GM12878 (cell line): Measurements from ENCODE around the gene KRTAP10-11.

ENCODE experiments used
- EGR1 ChIP-seq, 2 experiments: IDR thresholded peaks; 1 replicate in 1 of 2; 2 replicates in 1 of 2; pipeline ENCODE4 v1.6.1; 2011 to 2012; ENCODE audit warnings: low read depth in 2 of 2, low read length in 2 of 2, borderline replicate concordance in 1 of 2, mild to moderate bottlenecking in 1 of 2, moderate library complexity in 1 of 2
- KAT2A ChIP-seq: conservative IDR thresholded peaks from 2 replicates; pipeline ENCODE4 v1.6.1; 2011; ENCODE audit warnings: low read depth, low read length; ENCODE audit not compliant: control insufficient read depth
- POLR2A ChIP-seq: IDR thresholded peaks from 2 replicates; pipeline ENCODE4 v1.6.1; 2011; ENCODE audit warnings: low read depth, mild to moderate bottlenecking, low read length
- POLR2AphosphoS5 ChIP-seq: IDR thresholded peaks from 2 replicates; pipeline ENCODE4 v1.6.1; 2011; ENCODE audit warnings: mild to moderate bottlenecking, low read length, inconsistent platforms
- RAD21 ChIP-seq: IDR thresholded peaks from 2 replicates; pipeline ENCODE4 v1.6.1; 2011; ENCODE audit warnings: mild to moderate bottlenecking, low read depth, low read length, moderate library complexity; ENCODE audit not compliant: insufficient read depth
- SIN3A ChIP-seq: IDR thresholded peaks from 2 replicates; pipeline ENCODE4 v1.6.1; 2012; ENCODE audit warnings: low read depth, low read length, improper control_type of control experiment
- SIX5 ChIP-seq: IDR thresholded peaks from 2 replicates; pipeline ENCODE4 v1.6.1; 2011; ENCODE audit warnings: mild to moderate bottlenecking, low read depth, low read length, moderate library complexity; ENCODE audit not compliant: severe bottlenecking
- TAF1 ChIP-seq: IDR thresholded peaks from 2 replicates; pipeline ENCODE4 v1.6.1; 2011; ENCODE audit warnings: mild to moderate bottlenecking, low read depth, low read length, borderline replicate concordance
- TCF12 ChIP-seq: IDR thresholded peaks from 2 replicates; pipeline ENCODE4 v1.6.1; 2011; ENCODE audit warnings: low read depth, mild to moderate bottlenecking, low read length
- YY1 ChIP-seq: IDR thresholded peaks from 2 replicates; pipeline ENCODE4 v1.6.1; 2011; ENCODE audit warnings: low read depth, mild to moderate bottlenecking, low read length
- TF ChIP-seq, protein P1 (sequence below): IDR thresholded peaks from 2 replicates; pipeline ENCODE4 v1.6.1; 2011; ENCODE audit warnings: mild to moderate bottlenecking, low read depth, low read length, moderate library complexity; ENCODE audit not compliant: insufficient replicate concordance

DNA sequence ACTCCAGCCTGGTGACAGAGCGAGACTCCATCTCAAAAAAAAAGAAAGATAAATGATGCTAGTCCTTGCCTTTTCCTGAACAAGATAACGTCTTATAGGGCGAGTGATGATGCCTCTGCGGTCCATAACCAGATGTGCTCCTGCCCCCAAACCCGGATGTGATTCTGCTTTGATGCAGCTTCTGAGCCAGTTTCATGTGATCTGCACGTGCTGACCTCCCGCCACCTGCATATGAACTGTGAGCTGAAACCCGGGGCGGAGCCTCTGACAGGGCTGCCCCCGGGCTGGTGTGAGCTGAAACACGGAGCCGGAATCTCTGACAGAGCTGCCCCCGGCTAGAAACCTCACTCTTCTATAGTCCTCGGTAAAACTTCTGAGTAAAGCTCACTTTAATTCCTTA is 6.9 kb downstream of the KRTAP10-11 start:
- TF ChIP-seq TAF1: no peak
- TF ChIP-seq POLR2A: no peak
- no peak for TF ChIP-seq YY1
- no peak for TF ChIP-seq SIN3A
- no peak for TF ChIP-seq SIX5
- no peak for TF ChIP-seq TCF12
- TF ChIP-seq KAT2A: no peak
- TF ChIP-seq, protein P1, sequence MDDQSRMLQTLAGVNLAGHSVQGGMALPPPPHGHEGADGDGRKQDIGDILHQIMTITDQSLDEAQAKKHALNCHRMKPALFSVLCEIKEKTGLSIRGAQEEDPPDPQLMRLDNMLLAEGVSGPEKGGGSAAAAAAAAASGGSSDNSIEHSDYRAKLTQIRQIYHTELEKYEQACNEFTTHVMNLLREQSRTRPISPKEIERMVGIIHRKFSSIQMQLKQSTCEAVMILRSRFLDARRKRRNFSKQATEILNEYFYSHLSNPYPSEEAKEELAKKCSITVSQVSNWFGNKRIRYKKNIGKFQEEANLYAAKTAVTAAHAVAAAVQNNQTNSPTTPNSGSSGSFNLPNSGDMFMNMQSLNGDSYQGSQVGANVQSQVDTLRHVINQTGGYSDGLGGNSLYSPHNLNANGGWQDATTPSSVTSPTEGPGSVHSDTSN: no peak
- no peak for TF ChIP-seq EGR1 (IDR thresholded peaks at IDR 0.05; ENCODE audit: borderline replicate concordance in 1 of 2, low read depth in 2 of 2, low read length in 2 of 2)
- TF ChIP-seq RAD21: no peak
- TF ChIP-seq POLR2AphosphoS5: no peak
